GM23338 (cell line): ENCODE results near the gene NTM. TPM values are rescaled to one million over a fixed set of nuclear protein-coding genes. Genes with fewer than 3 reads are reported as not detected.

Experiments
- ATAC-seq: fragments of 200-7000 bp; cut with Tn5 transposase; 3 replicates; pipeline ENCODE4 v1.9.1; 2020
- DNase-seq: peaks from one replicate; pipeline ENCODE4 v3.0.0-alpha.2; 2015; ENCODE audit warnings: low spot score
- H2AFZ ChIP-seq: fragments of 200-600 bp; sonication (generic); 2 replicates; pipeline ENCODE4 v1.8.0; 2016; ENCODE audit warnings: antibody characterized with exemption, mild to moderate bottlenecking, moderate library complexity
- H3F3A ChIP-seq: fragments of 200-600 bp; sonication (generic); replicated peaks from 2 replicates; pipeline ENCODE4 v1.8.0; 2017; ENCODE audit warnings: antibody characterized with exemption, mixed run types, low read depth
- H3K27ac ChIP-seq: fragments of 200-600 bp; sonication (generic); 2 replicates; pipeline ENCODE4 v1.6.1; 2016; ENCODE audit warnings: low read depth
- H3K27me3 ChIP-seq: fragments of 200-600 bp; sonication (generic); 2 replicates; pipeline ENCODE4 v1.8.0; 2016; ENCODE audit warnings: mild to moderate bottlenecking, mixed run types, moderate library complexity; ENCODE audit not compliant: insufficient read depth
- H3K36me3 ChIP-seq: fragments of 200-600 bp; sonication (generic); 2 replicates; pipeline ENCODE4 v1.8.0; 2016; ENCODE audit warnings: mild to moderate bottlenecking; ENCODE audit not compliant: insufficient read depth
- H3K4me1 ChIP-seq: fragments of 200-600 bp; sonication (generic); 2 replicates; pipeline ENCODE4 v1.8.0; 2016; ENCODE audit warnings: mild to moderate bottlenecking, moderate library complexity; ENCODE audit not compliant: insufficient read depth
- H3K4me2 ChIP-seq: fragments of 200-600 bp; sonication (generic); 2 replicates; pipeline ENCODE4 v1.7.1; 2017; ENCODE audit warnings: mixed run types
- H3K4me3 ChIP-seq: fragments of 200-600 bp; sonication (generic); 2 replicates; pipeline ENCODE4 v1.6.1; 2016; ENCODE audit warnings: mixed run types
- H3K79me2 ChIP-seq: fragments of 200-600 bp; sonication (generic); replicated peaks from 2 replicates; pipeline ENCODE4 v1.8.0; 2017; ENCODE audit warnings: mild to moderate bottlenecking; ENCODE audit not compliant: insufficient read depth
- H3K9me2 ChIP-seq: fragments of 200-600 bp; sonication (generic); 2 replicates; pipeline ENCODE4 v1.8.0; 2017; ENCODE audit not compliant: insufficient read depth
- H4K20me1 ChIP-seq: fragments of 200-600 bp; sonication (generic); replicated peaks from 2 replicates; pipeline ENCODE4 v1.8.0; 2017; ENCODE audit warnings: mild to moderate bottlenecking; ENCODE audit not compliant: insufficient read depth
- H3K27ac Mint-ChIP-seq: 2 replicates; pipeline ENCODE4 v1.8.0; 2020; ENCODE audit warnings: inconsistent platforms, mild to moderate bottlenecking, moderate library complexity, mixed read lengths
- H3K27me3 Mint-ChIP-seq: 3 replicates; pipeline ENCODE4 v1.8.0; 2022; ENCODE audit warnings: low read depth, mild to moderate bottlenecking, moderate library complexity, mixed read lengths, inconsistent platforms; ENCODE audit not compliant: insufficient read depth, poor library complexity
- H3K36me3 Mint-ChIP-seq: 3 replicates; pipeline ENCODE4 v1.8.0; 2021; ENCODE audit warnings: low read depth, mild to moderate bottlenecking, inconsistent platforms, moderate library complexity, mixed read lengths
- H3K4me1 Mint-ChIP-seq: 3 replicates; pipeline ENCODE4 v1.8.0; 2020; ENCODE audit warnings: mild to moderate bottlenecking, inconsistent platforms, mixed read lengths
- H3K4me3 Mint-ChIP-seq: 3 replicates; pipeline ENCODE4 v1.8.0; 2021; ENCODE audit warnings: moderate library complexity, mild to moderate bottlenecking, inconsistent platforms, mixed read lengths
- H3K9me3 Mint-ChIP-seq: 3 replicates; pipeline ENCODE4 v1.8.0; 2020; ENCODE audit warnings: moderate library complexity, mild to moderate bottlenecking, inconsistent platforms, mixed read lengths
- CREB1 ChIP-seq: fragments of 250-450 bp; sonication (Bioruptor Pico); IDR thresholded peaks from 2 replicates; pipeline ENCODE4 v1.5.0; 2020; ENCODE audit warnings: low read depth, mild to moderate bottlenecking, moderate library complexity
- EZH2 ChIP-seq: fragments of 200-600 bp; sonication (generic); IDR thresholded peaks from one replicate; pipeline ENCODE4 v1.8.0; 2017; ENCODE audit warnings: antibody characterized with exemption, mild to moderate bottlenecking, low read depth; ENCODE audit not compliant: unreplicated experiment
- EZH2phosphoT487 ChIP-seq: fragments of 200-600 bp; sonication (generic); IDR thresholded peaks from one replicate; pipeline ENCODE4 v1.8.1; 2018; ENCODE audit warnings: antibody characterized with exemption; ENCODE audit not compliant: unreplicated experiment
- JUNB ChIP-seq: IDR thresholded peaks from one replicate; pipeline ENCODE4 v1.6.1; 2016; ENCODE audit warnings: antibody characterized with exemption; ENCODE audit not compliant: unreplicated experiment
- NANOG ChIP-seq: IDR thresholded peaks from 2 replicates; pipeline ENCODE4 v1.6.1; 2016; ENCODE audit warnings: antibody characterized with exemption, borderline replicate concordance
- POLR2AphosphoS5 ChIP-seq: IDR thresholded peaks from 2 replicates; pipeline ENCODE4 v1.6.1; 2016; ENCODE audit warnings: antibody characterized with exemption, low read depth
- REST ChIP-seq: IDR thresholded peaks from one replicate; pipeline ENCODE4 v1.6.1; 2018; ENCODE audit warnings: antibody characterized with exemption; ENCODE audit not compliant: unreplicated experiment
- STAT1 ChIP-seq: IDR thresholded peaks from one replicate; pipeline ENCODE4 v1.6.1; 2016; ENCODE audit warnings: antibody characterized with exemption; ENCODE audit not compliant: unreplicated experiment
- ZNF114 ChIP-seq: fragments of 250-450 bp; sonication (Bioruptor Pico); IDR thresholded peaks from 2 replicates; pipeline ENCODE4 v1.5.0; 2020; ENCODE audit warnings: mild to moderate bottlenecking, moderate library complexity
- ZNF331 ChIP-seq: fragments of 250-450 bp; sonication (Bioruptor Pico); IDR thresholded peaks from 2 replicates; pipeline ENCODE4 v1.5.0; 2020; ENCODE audit warnings: low read depth, mild to moderate bottlenecking, moderate library complexity
- polyA plus RNA-seq: library from polyadenylated mRNA; unstranded; fragments of >200 nt; fragmentation: Nextera tagmentation; extraction: Ambion mirVana; gene quantifications from 2 replicates; pipeline ENCODE4 v1.2.1, GENCODE V29; 2016
- total RNA-seq: library from RNA; depleted of rRNA; stranded (reverse); fragments of >200 nt; shearing (Covaris generic); gene quantifications from 2 replicates; pipeline ENCODE4 v1.2.3, GENCODE V29; 2014
- TF ChIP-seq, protein P1 (sequence below): IDR thresholded peaks from 2 replicates; pipeline ENCODE4 v1.6.1; 2016; ENCODE audit warnings: antibody characterized with exemption
- TF ChIP-seq, protein P2 (sequence below), 2 experiments: fragments of 200-600 bp in 1 of 2; sonication (generic) in 1 of 2; conservative IDR thresholded peaks; 2 replicates each; pipeline versions ENCODE4 v1.5.1 to v1.6.1; 2016 to 2017; ENCODE audit warnings: antibody characterized with exemption in 2 of 2, low read depth in 2 of 2, mild to moderate bottlenecking in 2 of 2, moderate library complexity in 1 of 2
- TF ChIP-seq, protein P3 (sequence below): fragments of 250-450 bp; sonication (Bioruptor Pico); IDR thresholded peaks from 2 replicates; pipeline ENCODE4 v1.5.0; 2020; ENCODE audit warnings: mild to moderate bottlenecking, moderate library complexity

NTM gene
- total and polyA plus RNA-seq, 2 experiments from 2014 or later = 10.6 to 14.6 TPM

DNA sequence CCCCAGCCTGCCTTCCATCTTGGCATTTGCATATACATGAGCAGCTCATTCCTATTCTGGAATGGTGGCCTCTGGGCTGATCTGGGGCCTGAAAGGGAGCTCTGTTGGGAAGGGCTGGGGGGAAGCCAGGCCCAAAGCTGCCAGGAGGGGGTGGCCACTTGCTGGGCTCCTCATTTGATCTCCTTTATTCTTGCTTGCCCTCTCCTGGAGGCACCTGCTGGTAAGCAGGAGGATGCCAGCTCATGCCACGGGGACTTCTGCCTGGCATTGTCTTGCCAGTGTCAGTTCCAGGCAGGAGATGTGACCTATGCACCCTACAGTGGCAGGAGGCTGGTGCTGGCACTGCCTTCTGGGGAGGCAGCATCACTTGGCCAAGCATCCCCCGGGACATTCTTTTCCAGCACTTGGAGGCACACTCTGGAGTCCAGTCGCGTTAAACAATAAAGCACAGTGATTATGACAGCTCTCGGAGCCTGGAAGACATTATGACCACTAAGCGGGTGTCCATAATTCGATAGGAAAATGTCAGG lies 128.3 kb downstream of the NTM start (continued):
- TF ChIP-seq, protein P1, sequence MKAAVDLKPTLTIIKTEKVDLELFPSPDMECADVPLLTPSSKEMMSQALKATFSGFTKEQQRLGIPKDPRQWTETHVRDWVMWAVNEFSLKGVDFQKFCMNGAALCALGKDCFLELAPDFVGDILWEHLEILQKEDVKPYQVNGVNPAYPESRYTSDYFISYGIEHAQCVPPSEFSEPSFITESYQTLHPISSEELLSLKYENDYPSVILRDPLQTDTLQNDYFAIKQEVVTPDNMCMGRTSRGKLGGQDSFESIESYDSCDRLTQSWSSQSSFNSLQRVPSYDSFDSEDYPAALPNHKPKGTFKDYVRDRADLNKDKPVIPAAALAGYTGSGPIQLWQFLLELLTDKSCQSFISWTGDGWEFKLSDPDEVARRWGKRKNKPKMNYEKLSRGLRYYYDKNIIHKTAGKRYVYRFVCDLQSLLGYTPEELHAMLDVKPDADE = no peak
- no peak for TF ChIP-seq JUNB

- DNase-seq = no peak
- H3K79me2 ChIP-seq = no peaks in the 10 kb centered on the region
- peaks cover 13% of the 10 kb centered on the region for H3K4me1 Mint-ChIP-seq
- H3F3A ChIP-seq = no peaks in the 10 kb centered on the region
- no peak overlapping the region for H2AFZ ChIP-seq
- no peaks in the 10 kb centered on the region for H3K9me3 Mint-ChIP-seq
- no peak overlapping the region for H3K27ac Mint-ChIP-seq
- ATAC-seq = no peak
- no peaks in the 10 kb centered on the region for H3K27me3 ChIP-seq
- H3K9me2 ChIP-seq = no peaks in the 10 kb centered on the region; the same call in 1 of the 2 replicates
- H3K4me3 Mint-ChIP-seq = no peak overlapping the region
- H3K4me3 ChIP-seq = no peak overlapping the region
- no peaks in the 10 kb centered on the region for H3K36me3 ChIP-seq
- peaks cover 9% of the 10 kb centered on the region for H3K27me3 Mint-ChIP-seq
- no peak overlapping the region for H3K4me2 ChIP-seq
- no peaks in the 10 kb centered on the region; the same call in 2 of the 3 replicates for H3K36me3 Mint-ChIP-seq
- peaks cover 4% of the 10 kb centered on the region; the same call in 1 of the 2 replicates for H3K4me1 ChIP-seq
- no peak overlapping the region for H3K27ac ChIP-seq
- H4K20me1 ChIP-seq = no peaks in the 10 kb centered on the region
- TF ChIP-seq ZNF114 (CRISPR knock-in tag) (no peak), REST (no peak), ZNF331 (CRISPR knock-in tag) (no peak), EZH2phosphoT487 (no peak), JUNB (no peak), STAT1 (no peak), NANOG (no peak), EZH2 (no peak), CREB1 (CRISPR knock-in tag) (no peak), POLR2AphosphoS5 (no peak)
- TF ChIP-seq, protein P2, sequence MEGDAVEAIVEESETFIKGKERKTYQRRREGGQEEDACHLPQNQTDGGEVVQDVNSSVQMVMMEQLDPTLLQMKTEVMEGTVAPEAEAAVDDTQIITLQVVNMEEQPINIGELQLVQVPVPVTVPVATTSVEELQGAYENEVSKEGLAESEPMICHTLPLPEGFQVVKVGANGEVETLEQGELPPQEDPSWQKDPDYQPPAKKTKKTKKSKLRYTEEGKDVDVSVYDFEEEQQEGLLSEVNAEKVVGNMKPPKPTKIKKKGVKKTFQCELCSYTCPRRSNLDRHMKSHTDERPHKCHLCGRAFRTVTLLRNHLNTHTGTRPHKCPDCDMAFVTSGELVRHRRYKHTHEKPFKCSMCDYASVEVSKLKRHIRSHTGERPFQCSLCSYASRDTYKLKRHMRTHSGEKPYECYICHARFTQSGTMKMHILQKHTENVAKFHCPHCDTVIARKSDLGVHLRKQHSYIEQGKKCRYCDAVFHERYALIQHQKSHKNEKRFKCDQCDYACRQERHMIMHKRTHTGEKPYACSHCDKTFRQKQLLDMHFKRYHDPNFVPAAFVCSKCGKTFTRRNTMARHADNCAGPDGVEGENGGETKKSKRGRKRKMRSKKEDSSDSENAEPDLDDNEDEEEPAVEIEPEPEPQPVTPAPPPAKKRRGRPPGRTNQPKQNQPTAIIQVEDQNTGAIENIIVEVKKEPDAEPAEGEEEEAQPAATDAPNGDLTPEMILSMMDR (conservative IDR thresholded peaks at IDR 0.05; ENCODE audit: low read depth in 2 of 2) = no peak
- TF ChIP-seq, protein P3, sequence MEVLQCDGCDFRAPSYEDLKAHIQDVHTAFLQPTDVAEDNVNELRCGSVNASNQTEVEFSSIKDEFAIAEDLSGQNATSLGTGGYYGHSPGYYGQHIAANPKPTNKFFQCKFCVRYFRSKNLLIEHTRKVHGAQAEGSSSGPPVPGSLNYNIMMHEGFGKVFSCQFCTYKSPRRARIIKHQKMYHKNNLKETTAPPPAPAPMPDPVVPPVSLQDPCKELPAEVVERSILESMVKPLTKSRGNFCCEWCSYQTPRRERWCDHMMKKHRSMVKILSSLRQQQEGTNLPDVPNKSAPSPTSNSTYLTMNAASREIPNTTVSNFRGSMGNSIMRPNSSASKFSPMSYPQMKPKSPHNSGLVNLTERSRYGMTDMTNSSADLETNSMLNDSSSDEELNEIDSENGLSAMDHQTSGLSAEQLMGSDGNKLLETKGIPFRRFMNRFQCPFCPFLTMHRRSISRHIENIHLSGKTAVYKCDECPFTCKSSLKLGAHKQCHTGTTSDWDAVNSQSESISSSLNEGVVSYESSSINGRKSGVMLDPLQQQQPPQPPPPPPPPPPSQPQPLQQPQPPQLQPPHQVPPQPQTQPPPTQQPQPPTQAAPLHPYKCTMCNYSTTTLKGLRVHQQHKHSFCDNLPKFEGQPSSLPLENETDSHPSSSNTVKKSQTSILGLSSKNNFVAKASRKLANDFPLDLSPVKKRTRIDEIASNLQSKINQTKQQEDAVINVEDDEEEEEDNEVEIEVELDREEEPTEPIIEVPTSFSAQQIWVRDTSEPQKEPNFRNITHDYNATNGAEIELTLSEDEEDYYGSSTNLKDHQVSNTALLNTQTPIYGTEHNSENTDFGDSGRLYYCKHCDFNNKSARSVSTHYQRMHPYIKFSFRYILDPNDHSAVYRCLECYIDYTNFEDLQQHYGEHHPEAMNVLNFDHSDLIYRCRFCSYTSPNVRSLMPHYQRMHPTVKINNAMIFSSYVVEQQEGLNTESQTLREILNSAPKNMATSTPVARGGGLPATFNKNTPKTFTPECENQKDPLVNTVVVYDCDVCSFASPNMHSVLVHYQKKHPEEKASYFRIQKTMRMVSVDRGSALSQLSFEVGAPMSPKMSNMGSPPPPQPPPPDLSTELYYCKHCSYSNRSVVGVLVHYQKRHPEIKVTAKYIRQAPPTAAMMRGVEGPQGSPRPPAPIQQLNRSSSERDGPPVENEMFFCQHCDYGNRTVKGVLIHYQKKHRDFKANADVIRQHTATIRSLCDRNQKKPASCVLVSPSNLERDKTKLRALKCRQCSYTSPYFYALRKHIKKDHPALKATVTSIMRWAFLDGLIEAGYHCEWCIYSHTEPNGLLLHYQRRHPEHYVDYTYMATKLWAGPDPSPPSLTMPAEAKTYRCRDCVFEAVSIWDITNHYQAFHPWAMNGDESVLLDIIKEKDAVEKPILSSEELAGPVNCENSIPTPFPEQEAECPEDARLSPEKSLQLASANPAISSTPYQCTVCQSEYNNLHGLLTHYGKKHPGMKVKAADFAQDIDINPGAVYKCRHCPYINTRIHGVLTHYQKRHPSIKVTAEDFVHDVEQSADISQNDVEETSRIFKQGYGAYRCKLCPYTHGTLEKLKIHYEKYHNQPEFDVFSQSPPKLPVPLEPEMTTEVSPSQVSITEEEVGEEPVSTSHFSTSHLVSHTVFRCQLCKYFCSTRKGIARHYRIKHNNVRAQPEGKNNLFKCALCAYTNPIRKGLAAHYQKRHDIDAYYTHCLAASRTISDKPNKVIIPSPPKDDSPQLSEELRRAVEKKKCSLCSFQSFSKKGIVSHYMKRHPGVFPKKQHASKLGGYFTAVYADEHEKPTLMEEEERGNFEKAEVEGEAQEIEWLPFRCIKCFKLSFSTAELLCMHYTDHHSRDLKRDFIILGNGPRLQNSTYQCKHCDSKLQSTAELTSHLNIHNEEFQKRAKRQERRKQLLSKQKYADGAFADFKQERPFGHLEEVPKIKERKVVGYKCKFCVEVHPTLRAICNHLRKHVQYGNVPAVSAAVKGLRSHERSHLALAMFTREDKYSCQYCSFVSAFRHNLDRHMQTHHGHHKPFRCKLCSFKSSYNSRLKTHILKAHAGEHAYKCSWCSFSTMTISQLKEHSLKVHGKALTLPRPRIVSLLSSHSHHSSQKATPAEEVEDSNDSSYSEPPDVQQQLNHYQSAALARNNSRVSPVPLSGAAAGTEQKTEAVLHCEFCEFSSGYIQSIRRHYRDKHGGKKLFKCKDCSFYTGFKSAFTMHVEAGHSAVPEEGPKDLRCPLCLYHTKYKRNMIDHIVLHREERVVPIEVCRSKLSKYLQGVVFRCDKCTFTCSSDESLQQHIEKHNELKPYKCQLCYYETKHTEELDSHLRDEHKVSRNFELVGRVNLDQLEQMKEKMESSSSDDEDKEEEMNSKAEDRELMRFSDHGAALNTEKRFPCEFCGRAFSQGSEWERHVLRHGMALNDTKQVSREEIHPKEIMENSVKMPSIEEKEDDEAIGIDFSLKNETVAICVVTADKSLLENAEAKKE (CRISPR knock-in tag) = no peak
Observed at GRCh38 chr11:131499199-131499598, 128.8 kb downstream of the NTM start.
